GM12864 (cell line): Measurements from ENCODE around the gene STX8.
A peak's percentile ranks its signal among the peaks of the same experiment; 100 is the strongest.

Source experiments
- DNase-seq: peaks from one replicate; pipeline ENCODE4 v3.0.0-alpha.2; 2011; ENCODE audit warnings: low read depth
- H3K4me3 ChIP-seq: 2 replicates; pipeline ENCODE4 v1.5.1; 2011; ENCODE audit warnings: mild to moderate bottlenecking, low read depth, low read length, control low read depth
- CTCF ChIP-seq: IDR thresholded peaks from 2 replicates; pipeline ENCODE4 v1.5.1; 2011; ENCODE audit warnings: low read depth, mild to moderate bottlenecking, moderate library complexity, low read length, control low read depth, inconsistent platforms; ENCODE audit errors: missing control alignments

STX8 gene

GRCh38 chr17:9424071-9424640 is 151.5 kb downstream of the STX8 start:
- DNase-seq = no peak
- no peak overlapping the region for H3K4me3 ChIP-seq
- no peak for TF ChIP-seq CTCF

- no peak overlapping the region for H3K4me3 ChIP-seq
- no peak for DNase-seq
- TF ChIP-seq CTCF = no peak
These were observed 154.1 kb downstream of the STX8 start for GRCh38 chr17:9421525-9421924.

DNA sequence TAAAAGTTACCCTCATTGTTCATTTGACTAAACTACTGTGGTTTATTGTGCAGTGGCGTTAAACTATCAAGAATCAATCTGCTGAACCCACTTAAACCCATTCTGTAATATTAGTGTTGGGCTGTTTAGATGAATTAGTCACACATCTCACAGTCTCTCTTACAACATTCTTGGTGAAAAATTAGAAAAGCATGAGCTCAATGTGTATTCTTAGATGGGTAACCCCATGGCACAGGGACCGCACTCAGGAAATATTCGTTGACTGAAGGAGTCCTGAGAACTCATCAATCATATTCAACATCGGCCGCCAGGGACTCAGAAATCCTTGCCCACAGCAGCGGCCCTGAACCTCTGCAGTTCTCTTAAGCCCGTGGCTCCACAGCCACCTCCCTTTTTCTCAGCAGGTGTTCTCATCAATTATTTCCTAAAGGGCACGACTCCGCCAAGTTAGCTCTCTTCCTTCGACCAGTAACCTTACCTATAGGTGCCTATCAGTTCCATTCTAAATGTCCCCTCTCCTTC is 155.6 kb downstream of the STX8 start:
- no peak overlapping the region for H3K4me3 ChIP-seq
- TF ChIP-seq CTCF = no peak
- DNase-seq = no peak

- no peak for TF ChIP-seq CTCF
- peak; percentile 85 for DNase-seq
- H3K4me3 ChIP-seq = no peak overlapping the region
These were observed 161.1 kb downstream of the STX8 start for GRCh38 chr17:9414471-9414870.

GRCh38 chr17:9410737-9411136 is 164.9 kb downstream of the STX8 start:
- no peak overlapping the region for H3K4me3 ChIP-seq
- DNase-seq = no peak
- no peak for TF ChIP-seq CTCF

DNA sequence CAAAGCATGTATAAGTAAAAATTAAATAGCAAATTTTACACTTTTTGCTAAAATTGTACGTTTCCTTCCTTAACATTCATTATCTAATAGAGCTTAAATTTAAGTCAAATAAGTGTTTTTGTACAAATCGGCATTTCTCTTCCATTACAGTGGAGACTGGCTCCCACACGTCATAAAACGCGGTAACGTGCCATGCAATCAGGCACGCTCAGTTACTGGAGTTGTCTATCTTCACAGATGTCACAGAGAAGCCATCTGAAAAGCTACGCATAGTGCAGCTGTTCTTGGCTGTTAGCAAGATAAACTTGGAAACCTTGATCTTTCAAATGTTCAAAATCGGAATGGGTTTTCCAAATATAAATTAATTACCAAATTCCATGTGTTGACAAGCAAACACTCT is 165.3 kb downstream of the STX8 start:
- no peak for TF ChIP-seq CTCF
- DNase-seq = no peak
- H3K4me3 ChIP-seq = no peak overlapping the region

- no peak overlapping the region for H3K4me3 ChIP-seq
- DNase-seq = no peak
- TF ChIP-seq CTCF = no peak
These were observed 165.7 kb downstream of the STX8 start for GRCh38 chr17:9409878-9410277.
